HG03460 (cell line): ENCODE measurements around the gene KDM3A.

ENCODE experiments used
- ATAC-seq: cut with Tn5 transposase; IDR thresholded peaks from one replicate; pipeline ENCODE4 v1.9.1; 2021; ENCODE audit not compliant: unreplicated experiment

KDM3A gene

GRCh38 chr2:86513948-86514660, 72.9 kb downstream of the KDM3A start:
- no peak for ATAC-seq

GRCh38 chr2:86518481-86518880, 77.3 kb downstream of the KDM3A start:
- ATAC-seq, result no peak

- no peak for ATAC-seq
These were observed 78.2 kb downstream of the KDM3A start for GRCh38 chr2:86519349-86519748.

- ATAC-seq, result no peak
These were observed 79.0 kb downstream of the KDM3A start for GRCh38 chr2:86520153-86520552.

GRCh38 chr2:86521922-86522321, 80.8 kb downstream of the KDM3A start:
- ATAC-seq, result no peak

GRCh38 chr2:86522711-86523110, 81.5 kb downstream of the KDM3A start:
- ATAC-seq, result no peak

- ATAC-seq, result no peak
These were observed 82.3 kb downstream of the KDM3A start for GRCh38 chr2:86523491-86523890.

GRCh38 chr2:86525421-86526340, 84.5 kb downstream of the KDM3A start:
- ATAC-seq, result no peak

- no peak for ATAC-seq
These were observed 92.4 kb downstream of the KDM3A start for GRCh38 chr2:86533589-86533988.

- no peak for ATAC-seq
These were observed 100.2 kb downstream of the KDM3A start for GRCh38 chr2:86541334-86541733.
